Measurements from ENCODE around the gene EPS8L2. TPM values are rescaled to one million over a fixed set of nuclear protein-coding genes. Genes with fewer than 3 reads are reported as not detected.

The EPS8L2 gene
- total RNA-seq, 1 donor from 2014 or later: 12.7 TPM

DNA sequence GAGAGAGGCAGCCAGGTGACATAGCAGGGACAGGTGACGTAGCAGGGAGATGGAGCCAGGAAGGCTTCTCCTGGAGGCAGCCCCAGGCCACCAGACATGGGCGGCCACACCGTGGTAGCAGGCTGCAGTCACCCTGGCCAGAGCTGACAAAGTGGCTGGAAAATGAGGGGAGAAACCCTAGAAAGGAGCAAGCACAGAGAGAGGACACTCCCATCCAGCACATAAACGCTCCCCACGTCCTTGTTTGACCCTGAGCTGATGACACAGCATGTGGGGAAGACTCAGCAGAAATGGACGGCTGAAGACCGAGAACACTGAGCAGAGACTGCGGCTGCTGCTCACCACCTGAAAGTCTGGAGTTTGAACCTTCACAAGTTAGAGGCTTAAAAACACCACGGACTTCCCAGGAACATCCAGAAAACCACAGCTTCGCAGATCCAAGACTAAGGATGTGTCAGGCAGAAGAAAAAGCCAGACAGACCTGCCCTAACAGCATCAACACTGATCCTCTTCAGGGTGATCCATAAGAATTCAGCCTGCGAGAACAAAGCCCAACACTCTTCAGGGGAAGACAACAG lies 40.2 kb upstream of the EPS8L2 start:
- peaks cover 2% of the 10 kb centered on the region for H3K27me3 Mint-ChIP-seq (ENCODE audit: unreplicated experiment)
- H3K36me3 Mint-ChIP-seq (ENCODE audit: unreplicated experiment): no peaks in the 10 kb centered on the region
- H3K9me3 Mint-ChIP-seq (ENCODE audit: unreplicated experiment): peaks cover 3% of the 10 kb centered on the region
- H3K27ac Mint-ChIP-seq (ENCODE audit: unreplicated experiment): no peak overlapping the region
- H3K4me1 Mint-ChIP-seq (ENCODE audit: low read depth, unreplicated experiment): no peaks in the 10 kb centered on the region
- no peak overlapping the region for H3K4me3 Mint-ChIP-seq (ENCODE audit: unreplicated experiment)
- TF ChIP-seq, protein P1, sequence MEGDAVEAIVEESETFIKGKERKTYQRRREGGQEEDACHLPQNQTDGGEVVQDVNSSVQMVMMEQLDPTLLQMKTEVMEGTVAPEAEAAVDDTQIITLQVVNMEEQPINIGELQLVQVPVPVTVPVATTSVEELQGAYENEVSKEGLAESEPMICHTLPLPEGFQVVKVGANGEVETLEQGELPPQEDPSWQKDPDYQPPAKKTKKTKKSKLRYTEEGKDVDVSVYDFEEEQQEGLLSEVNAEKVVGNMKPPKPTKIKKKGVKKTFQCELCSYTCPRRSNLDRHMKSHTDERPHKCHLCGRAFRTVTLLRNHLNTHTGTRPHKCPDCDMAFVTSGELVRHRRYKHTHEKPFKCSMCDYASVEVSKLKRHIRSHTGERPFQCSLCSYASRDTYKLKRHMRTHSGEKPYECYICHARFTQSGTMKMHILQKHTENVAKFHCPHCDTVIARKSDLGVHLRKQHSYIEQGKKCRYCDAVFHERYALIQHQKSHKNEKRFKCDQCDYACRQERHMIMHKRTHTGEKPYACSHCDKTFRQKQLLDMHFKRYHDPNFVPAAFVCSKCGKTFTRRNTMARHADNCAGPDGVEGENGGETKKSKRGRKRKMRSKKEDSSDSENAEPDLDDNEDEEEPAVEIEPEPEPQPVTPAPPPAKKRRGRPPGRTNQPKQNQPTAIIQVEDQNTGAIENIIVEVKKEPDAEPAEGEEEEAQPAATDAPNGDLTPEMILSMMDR (IDR thresholded peaks at IDR 0.05; ENCODE audit: partially characterized antibody, unreplicated experiment): no peak
- DNase-seq: no peak

DNA sequence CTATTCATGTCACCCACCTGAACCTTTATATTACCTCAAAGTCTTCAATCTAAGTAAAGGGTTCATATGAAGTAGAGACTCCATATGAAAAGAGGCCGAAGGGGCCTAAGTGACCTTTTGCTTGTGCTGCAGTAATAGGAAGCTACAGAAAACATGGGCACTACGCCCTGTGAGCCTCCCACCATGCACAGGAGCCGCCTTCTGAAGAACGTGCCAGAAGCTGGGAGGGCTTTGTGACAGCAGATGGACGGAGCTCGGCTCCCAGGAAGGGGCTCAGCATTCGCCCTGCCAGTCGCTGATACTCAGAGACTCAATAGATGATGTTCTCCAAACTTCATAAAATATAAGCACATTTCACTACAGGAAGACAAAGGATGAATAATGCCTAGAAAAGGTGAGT lies 32.2 kb upstream of the EPS8L2 start:
- no peak for DNase-seq
- H3K9me3 Mint-ChIP-seq (ENCODE audit: unreplicated experiment): no peaks in the 10 kb centered on the region
- no peak overlapping the region for H3K4me3 Mint-ChIP-seq (ENCODE audit: unreplicated experiment)
- no peaks in the 10 kb centered on the region for H3K27me3 Mint-ChIP-seq (ENCODE audit: unreplicated experiment)
- peaks cover 9% of the 10 kb centered on the region for H3K36me3 Mint-ChIP-seq (ENCODE audit: unreplicated experiment)
- TF ChIP-seq, protein P1 (IDR thresholded peaks at IDR 0.05; ENCODE audit: partially characterized antibody, unreplicated experiment): no peak
- H3K27ac Mint-ChIP-seq (ENCODE audit: unreplicated experiment): no peak overlapping the region
- H3K4me1 Mint-ChIP-seq (ENCODE audit: low read depth, unreplicated experiment): no peaks in the 10 kb centered on the region

DNA sequence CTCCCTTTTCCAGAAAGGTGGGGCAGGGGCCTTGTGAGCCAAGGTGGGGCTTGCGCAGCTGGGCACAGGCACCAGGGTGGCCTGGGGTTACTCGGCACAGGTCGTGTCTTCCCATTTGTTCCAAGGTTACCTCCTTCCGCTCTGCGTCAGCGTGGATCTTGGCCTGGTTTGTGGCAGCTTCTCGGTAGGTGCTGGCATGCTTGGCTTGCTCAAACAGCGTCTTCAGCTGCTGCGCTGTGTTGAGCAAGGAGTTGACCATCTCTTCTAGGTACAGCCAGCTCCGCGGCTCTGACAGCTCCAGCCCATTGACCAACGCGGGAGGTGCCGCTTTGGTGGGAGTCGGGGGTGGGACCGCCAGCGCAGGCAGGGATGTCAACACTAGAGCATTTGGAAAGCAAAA lies 31.6 kb upstream of the EPS8L2 start:
- peaks cover 9% of the 10 kb centered on the region for H3K36me3 Mint-ChIP-seq (ENCODE audit: unreplicated experiment)
- TF ChIP-seq, protein P1 (IDR thresholded peaks at IDR 0.05; ENCODE audit: partially characterized antibody, unreplicated experiment): no peak
- DNase-seq: no peak
- H3K27ac Mint-ChIP-seq (ENCODE audit: unreplicated experiment): no peak overlapping the region
- no peaks in the 10 kb centered on the region for H3K4me1 Mint-ChIP-seq (ENCODE audit: low read depth, unreplicated experiment)
- H3K27me3 Mint-ChIP-seq (ENCODE audit: unreplicated experiment): no peaks in the 10 kb centered on the region
- no peaks in the 10 kb centered on the region for H3K9me3 Mint-ChIP-seq (ENCODE audit: unreplicated experiment)
- H3K4me3 Mint-ChIP-seq (ENCODE audit: unreplicated experiment): no peak overlapping the region

DNA sequence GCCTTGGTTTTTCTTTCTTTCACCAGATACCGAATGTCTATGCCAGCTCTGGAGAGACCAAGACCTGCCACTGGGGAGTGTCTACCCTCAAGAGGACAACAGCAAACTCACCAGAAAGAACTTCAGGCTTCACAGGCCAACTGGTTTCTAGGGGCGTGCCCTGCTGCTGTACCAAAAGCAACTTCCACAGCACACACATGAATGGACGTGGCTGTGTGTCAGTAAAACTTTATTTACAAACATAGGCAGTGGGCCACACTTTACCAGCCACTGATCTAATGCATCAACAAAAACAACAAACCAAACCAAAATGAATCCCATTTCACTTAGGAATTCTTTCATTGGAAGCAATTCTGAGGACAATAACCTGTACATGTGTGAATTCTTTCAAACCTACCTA lies 27.7 kb upstream of the EPS8L2 start:
- Mint-ChIP-seq H3K4me1 (ENCODE audit: low read depth, unreplicated experiment) (peaks cover 2% of the 10 kb centered on the region), H3K36me3 (ENCODE audit: unreplicated experiment) (peaks cover 8% of the 10 kb centered on the region), H3K9me3 (ENCODE audit: unreplicated experiment) (no peaks in the 10 kb centered on the region), H3K4me3 (ENCODE audit: unreplicated experiment) (no peak overlapping the region), H3K27me3 (ENCODE audit: unreplicated experiment) (no peaks in the 10 kb centered on the region), H3K27ac (ENCODE audit: unreplicated experiment) (no peak overlapping the region)
- TF ChIP-seq, protein P1 (IDR thresholded peaks at IDR 0.05; ENCODE audit: partially characterized antibody, unreplicated experiment): no peak
- DNase-seq: no peak

DNA sequence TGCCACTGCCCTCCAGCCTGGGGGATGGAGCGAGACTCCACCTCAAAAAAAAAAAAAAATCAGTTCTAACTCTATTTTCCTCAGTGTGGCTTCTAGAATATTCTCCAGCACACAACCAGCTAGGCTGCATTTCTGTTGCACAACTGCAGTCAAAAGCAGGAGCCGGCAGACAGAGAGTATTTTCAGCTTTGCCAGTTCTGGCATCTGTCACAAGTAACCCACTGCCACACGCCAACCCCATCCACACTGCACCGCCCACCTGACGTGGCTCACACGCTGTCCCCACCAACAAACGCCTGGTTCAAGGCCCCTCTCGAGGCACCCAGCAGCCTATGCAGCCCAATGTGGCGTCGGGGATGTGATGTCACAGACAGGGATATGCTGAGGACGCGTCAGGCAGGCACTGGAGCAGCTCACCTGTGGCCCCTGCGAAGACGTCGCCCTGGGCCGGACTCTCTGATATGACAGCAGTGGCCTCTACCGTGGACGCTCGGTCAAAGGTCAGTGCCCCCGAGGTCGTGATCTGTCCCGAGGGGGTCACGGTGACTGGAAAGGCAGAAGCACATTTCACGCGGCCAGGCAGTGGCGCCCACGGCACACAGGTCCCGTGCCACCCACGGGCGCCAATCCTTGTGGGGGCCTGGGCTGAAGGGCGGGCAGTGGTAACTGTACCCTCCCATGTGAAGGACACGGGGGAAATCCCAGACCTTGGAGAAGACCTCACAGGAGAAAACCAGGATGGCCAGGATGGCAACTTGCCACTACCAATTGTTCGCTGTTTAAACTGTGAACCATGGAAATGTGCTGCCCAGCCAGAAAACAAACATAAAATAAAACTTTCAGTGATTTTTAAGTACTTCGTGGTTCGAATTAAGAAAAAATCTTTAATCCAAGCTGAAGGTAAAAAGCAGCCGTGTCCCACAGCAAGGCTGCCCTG lies 26.5 kb upstream of the EPS8L2 start:
- no peak overlapping the region for H3K4me3 Mint-ChIP-seq (ENCODE audit: unreplicated experiment)
- H3K27ac Mint-ChIP-seq (ENCODE audit: unreplicated experiment): no peak overlapping the region
- peaks cover 2% of the 10 kb centered on the region for H3K4me1 Mint-ChIP-seq (ENCODE audit: low read depth, unreplicated experiment)
- no peaks in the 10 kb centered on the region for H3K27me3 Mint-ChIP-seq (ENCODE audit: unreplicated experiment)
- TF ChIP-seq, protein P1 (IDR thresholded peaks at IDR 0.05; ENCODE audit: partially characterized antibody, unreplicated experiment): no peak
- H3K9me3 Mint-ChIP-seq (ENCODE audit: unreplicated experiment): no peaks in the 10 kb centered on the region
- DNase-seq: no peak
- peaks cover 3% of the 10 kb centered on the region for H3K36me3 Mint-ChIP-seq (ENCODE audit: unreplicated experiment)
